ENCODE results near the gene MYH9. TPM values are rescaled to one million over a fixed set of nuclear protein-coding genes. Genes with fewer than 3 reads are reported as not detected.
"Not testable (repeated sequence)": the region's sequence is repeated elsewhere in the genome, so short reads cannot be mapped to it uniquely, and the experiment has no call there.

The MYH9 gene
- 625 and 633 TPM in 2 replicates for total RNA-seq

- peak within 1 kb of the TSS; percentile 97 for H3K27ac Mint-ChIP-seq
- intact Hi-C loops (cut with micrococcal nuclease) = loop anchor here (1.0 to 5.0 kb wide), 7 partner anchors 49 to 834 kb away; partner anchors contain the start of gene EIF3D
- peak; percentile 100 for DNase-seq
- peaks cover 34% of the 10 kb centered on the region for H3K36me3 Mint-ChIP-seq (ENCODE audit: low read depth)
- no peaks in the 10 kb centered on the region for H3K27me3 Mint-ChIP-seq
- H3K4me1 Mint-ChIP-seq = peaks cover 34% of the 10 kb centered on the region
- H3K4me3 Mint-ChIP-seq = peak within 1 kb of the TSS; percentile 95
- H3K9me3 Mint-ChIP-seq = no peaks in the 10 kb centered on the region
These were observed at the start of gene MYH9 for GRCh38 chr22:36387959-36388726. MYH9 (minus strand) TSS chr22:36387967; CDS start chr22:36349236, 38,731 bp downstream.

GRCh38 chr22:36435516-36436415 lies 48.0 kb upstream of the MYH9 start:
- DNase-seq = peak; percentile 88
- Mint-ChIP-seq H3K27ac (peak overlapping the region; percentile 92), H3K4me1 (peaks cover 34% of the 10 kb centered on the region), H3K4me3 (peak overlapping the region; percentile 70), H3K36me3 (ENCODE audit: low read depth) (no peaks in the 10 kb centered on the region), H3K27me3 (no peaks in the 10 kb centered on the region), H3K9me3 (no peaks in the 10 kb centered on the region)
- intact Hi-C loops (cut with micrococcal nuclease) = loop anchor here (2.0 to 5.0 kb wide), 2 partner anchors 15 to 48 kb away; partner anchors contain the start of gene MYH9

- H3K4me3 Mint-ChIP-seq = no peak overlapping the region
- intact Hi-C loops (cut with micrococcal nuclease) = loop anchor here (2.0 kb wide), 1 partner anchor 17 kb away; no protein-coding TSS in a partner anchor
- no peaks in the 10 kb centered on the region for H3K27me3 Mint-ChIP-seq
- H3K36me3 Mint-ChIP-seq (ENCODE audit: low read depth) = no peaks in the 10 kb centered on the region
- H3K27ac Mint-ChIP-seq = peak overlapping the region; percentile 21
- peaks cover 22% of the 10 kb centered on the region for H3K4me1 Mint-ChIP-seq
- H3K9me3 Mint-ChIP-seq = no peaks in the 10 kb centered on the region
- DNase-seq = no peak
These were observed 45.8 kb upstream of the MYH9 start for GRCh38 chr22:36433318-36434231.

- Mint-ChIP-seq H3K4me3 (no peak overlapping the region), H3K27me3 (no peaks in the 10 kb centered on the region), H3K4me1 (peaks cover 22% of the 10 kb centered on the region), H3K9me3 (no peaks in the 10 kb centered on the region), H3K36me3 (ENCODE audit: low read depth) (no peaks in the 10 kb centered on the region), H3K27ac (no peak overlapping the region)
- intact Hi-C loops (cut with micrococcal nuclease) = no loop called here
- no peak for DNase-seq
These were observed 45.0 kb upstream of the MYH9 start for GRCh38 chr22:36432592-36433317.

- Mint-ChIP-seq H3K4me1 (peaks cover 24% of the 10 kb centered on the region), H3K4me3 (no peak overlapping the region), H3K9me3 (no peaks in the 10 kb centered on the region), H3K36me3 (ENCODE audit: low read depth) (no peaks in the 10 kb centered on the region), H3K27me3 (no peaks in the 10 kb centered on the region), H3K27ac (no peak overlapping the region)
- no peak for DNase-seq
- intact Hi-C loops (cut with micrococcal nuclease) = no loop called here
These were observed 44.2 kb upstream of the MYH9 start for GRCh38 chr22:36431977-36432376.

- Mint-ChIP-seq H3K36me3 (ENCODE audit: low read depth) (no peaks in the 10 kb centered on the region), H3K27ac (no peak overlapping the region), H3K27me3 (no peaks in the 10 kb centered on the region), H3K9me3 (no peaks in the 10 kb centered on the region), H3K4me1 (peaks cover 21% of the 10 kb centered on the region), H3K4me3 (no peak overlapping the region)
- DNase-seq = no peak
- intact Hi-C loops (cut with micrococcal nuclease) = no loop called here
These were observed 43.1 kb upstream of the MYH9 start for GRCh38 chr22:36430863-36431262.

GRCh38 chr22:36427952-36428351 lies 40.2 kb upstream of the MYH9 start:
- H3K27ac Mint-ChIP-seq; H3K36me3 Mint-ChIP-seq (ENCODE audit: low read depth): not testable (repeated sequence)

GRCh38 chr22:36425977-36426523 lies 38.3 kb upstream of the MYH9 start:
- peaks cover 21% of the 10 kb centered on the region for H3K4me1 Mint-ChIP-seq
- peak overlapping the region; percentile 4 for H3K4me3 Mint-ChIP-seq
- no peak for DNase-seq
- H3K27me3 Mint-ChIP-seq = no peaks in the 10 kb centered on the region
- no peaks in the 10 kb centered on the region for H3K36me3 Mint-ChIP-seq (ENCODE audit: low read depth)
- H3K9me3 Mint-ChIP-seq = no peaks in the 10 kb centered on the region
- intact Hi-C loops (cut with micrococcal nuclease) = no loop called here
- H3K27ac Mint-ChIP-seq = peak overlapping the region; percentile 74

More at GRCh38 chr22:36427952-36428351, 40.2 kb upstream of the MYH9 start:
- intact Hi-C loops (cut with micrococcal nuclease); H3K4me3 Mint-ChIP-seq; DNase-seq; H3K9me3 Mint-ChIP-seq; H3K27me3 Mint-ChIP-seq: not testable (repeated sequence)
- H3K4me1 Mint-ChIP-seq = peaks cover 21% of the 10 kb centered on the region

- H3K27ac Mint-ChIP-seq = no peak overlapping the region
- no peaks in the 10 kb centered on the region for H3K27me3 Mint-ChIP-seq
- no peaks in the 10 kb centered on the region for H3K36me3 Mint-ChIP-seq (ENCODE audit: low read depth)
- H3K4me3 Mint-ChIP-seq = no peak overlapping the region
- peaks cover 24% of the 10 kb centered on the region for H3K4me1 Mint-ChIP-seq
- H3K9me3 Mint-ChIP-seq = no peaks in the 10 kb centered on the region
- intact Hi-C loops (cut with micrococcal nuclease) = no loop called here
- DNase-seq = no peak
These were observed 37.3 kb upstream of the MYH9 start for GRCh38 chr22:36424901-36425579.

- intact Hi-C loops (cut with micrococcal nuclease); H3K27ac Mint-ChIP-seq; DNase-seq; H3K9me3 Mint-ChIP-seq; H3K4me3 Mint-ChIP-seq; H3K36me3 Mint-ChIP-seq (ENCODE audit: low read depth); H3K27me3 Mint-ChIP-seq: not testable (repeated sequence)
- peaks cover 27% of the 10 kb centered on the region for H3K4me1 Mint-ChIP-seq
These were observed 36.7 kb upstream of the MYH9 start for GRCh38 chr22:36424466-36424865.

- DNase-seq = no peak
- H3K4me1 Mint-ChIP-seq = peaks cover 31% of the 10 kb centered on the region
- no peak overlapping the region for H3K27ac Mint-ChIP-seq
- no peak overlapping the region for H3K4me3 Mint-ChIP-seq
- no peaks in the 10 kb centered on the region for H3K9me3 Mint-ChIP-seq
- H3K36me3 Mint-ChIP-seq (ENCODE audit: low read depth) = no peaks in the 10 kb centered on the region
- intact Hi-C loops (cut with micrococcal nuclease) = no loop called here
- H3K27me3 Mint-ChIP-seq = no peaks in the 10 kb centered on the region
These were observed 36.0 kb upstream of the MYH9 start for GRCh38 chr22:36423461-36424404.

Measured in activated CD4-positive, alpha-beta T cell treated with anti-CD3 and anti-CD28 coated beads, Interleukin-2, amount 10 ng/mL, durations not matched to agents 24 days and 14 days (primary cell).